ENCODE data around the gene SIX5.
"Not testable (repeated sequence)": the region's sequence is repeated elsewhere in the genome, so short reads cannot be mapped to it uniquely, and the experiment has no call there.

Gene SIX5

DNA sequence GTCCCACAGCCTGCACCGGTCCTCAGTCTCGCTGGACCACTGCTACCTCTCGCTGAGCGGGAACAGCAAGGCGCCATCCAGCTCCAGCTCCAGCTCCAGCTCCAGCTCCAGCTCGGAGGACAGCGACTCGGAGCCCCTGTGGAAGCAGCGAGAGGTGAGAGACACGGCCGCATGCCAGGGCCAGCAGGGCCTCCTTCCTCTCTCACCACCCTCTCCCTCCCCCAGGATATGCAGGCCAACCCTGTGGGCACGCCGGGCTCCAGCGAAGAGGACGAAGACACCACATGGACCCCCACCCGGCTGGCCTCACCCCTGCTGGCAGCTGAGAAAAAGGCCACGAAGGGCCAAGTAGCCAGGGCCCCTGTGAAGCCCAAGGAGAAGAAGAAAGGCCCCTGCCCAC is 7.3 kb downstream of the SIX5 start:
- in situ Hi-C loops (cut with MboI; ENCODE audit: low sequenced_read_pairs, unreplicated experiment), result no loop called here
- TF ChIP-seq, protein P1, sequence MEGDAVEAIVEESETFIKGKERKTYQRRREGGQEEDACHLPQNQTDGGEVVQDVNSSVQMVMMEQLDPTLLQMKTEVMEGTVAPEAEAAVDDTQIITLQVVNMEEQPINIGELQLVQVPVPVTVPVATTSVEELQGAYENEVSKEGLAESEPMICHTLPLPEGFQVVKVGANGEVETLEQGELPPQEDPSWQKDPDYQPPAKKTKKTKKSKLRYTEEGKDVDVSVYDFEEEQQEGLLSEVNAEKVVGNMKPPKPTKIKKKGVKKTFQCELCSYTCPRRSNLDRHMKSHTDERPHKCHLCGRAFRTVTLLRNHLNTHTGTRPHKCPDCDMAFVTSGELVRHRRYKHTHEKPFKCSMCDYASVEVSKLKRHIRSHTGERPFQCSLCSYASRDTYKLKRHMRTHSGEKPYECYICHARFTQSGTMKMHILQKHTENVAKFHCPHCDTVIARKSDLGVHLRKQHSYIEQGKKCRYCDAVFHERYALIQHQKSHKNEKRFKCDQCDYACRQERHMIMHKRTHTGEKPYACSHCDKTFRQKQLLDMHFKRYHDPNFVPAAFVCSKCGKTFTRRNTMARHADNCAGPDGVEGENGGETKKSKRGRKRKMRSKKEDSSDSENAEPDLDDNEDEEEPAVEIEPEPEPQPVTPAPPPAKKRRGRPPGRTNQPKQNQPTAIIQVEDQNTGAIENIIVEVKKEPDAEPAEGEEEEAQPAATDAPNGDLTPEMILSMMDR (IDR thresholded peaks at IDR 0.05; ENCODE audit: borderline replicate concordance, control extremely low read depth, extremely low read depth, insufficient read depth, missing control alignments), result no peak
- DNase-seq (ENCODE audit: low spot score), result no peak

DNA sequence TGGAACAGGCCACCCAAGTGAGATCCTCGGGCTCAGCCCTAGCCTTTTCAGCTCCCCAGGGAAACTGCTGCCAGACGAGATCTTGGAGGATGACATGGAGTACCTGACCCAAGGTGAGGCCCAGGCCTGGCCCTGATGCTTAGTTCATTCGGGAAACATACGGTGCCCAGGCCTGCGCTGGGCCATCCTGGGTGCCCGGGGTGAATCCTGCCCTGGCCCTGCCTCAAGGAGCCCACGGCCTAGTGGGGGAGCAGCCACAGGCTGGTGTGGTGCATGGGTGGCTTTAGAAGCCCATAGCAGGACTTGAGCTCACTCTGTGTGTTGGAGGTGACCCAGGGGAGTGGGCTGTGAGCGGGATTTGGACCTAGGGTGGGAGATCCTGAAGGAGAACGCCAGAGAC is 10.1 kb downstream of the SIX5 start:
- TF ChIP-seq, protein P1 (IDR thresholded peaks at IDR 0.05; ENCODE audit: borderline replicate concordance, control extremely low read depth, extremely low read depth, insufficient read depth, missing control alignments), result no peak
- DNase-seq (ENCODE audit: low spot score), result no peak
- in situ Hi-C loops (cut with MboI; ENCODE audit: low sequenced_read_pairs, unreplicated experiment), result no loop called here

DNA sequence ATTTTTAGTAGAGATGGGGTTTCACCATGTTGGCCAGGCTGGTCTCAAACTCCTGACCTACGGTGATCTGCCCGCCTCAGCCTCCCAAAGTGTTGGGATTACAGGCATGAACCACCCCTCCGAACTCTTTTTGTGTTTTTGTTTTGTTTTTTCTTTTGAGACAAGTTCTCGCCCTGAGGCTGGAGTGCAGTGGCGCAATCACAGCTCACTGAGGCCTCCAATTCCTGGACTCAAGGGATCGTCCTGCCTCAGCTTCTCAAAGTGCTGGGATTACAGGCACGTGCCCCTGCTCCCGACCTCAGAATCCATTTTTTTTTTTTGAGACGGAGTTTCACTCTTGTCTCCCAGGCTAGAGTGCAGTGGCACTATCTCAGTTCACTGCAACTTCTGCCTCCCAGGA is 11.4 kb downstream of the SIX5 start:
- DNase-seq (ENCODE audit: low spot score), result no peak
- TF ChIP-seq, protein P1 (IDR thresholded peaks at IDR 0.05; ENCODE audit: borderline replicate concordance, control extremely low read depth, extremely low read depth, insufficient read depth, missing control alignments), result no peak
- in situ Hi-C loops (cut with MboI; ENCODE audit: low sequenced_read_pairs, unreplicated experiment), result no loop called here

DNA sequence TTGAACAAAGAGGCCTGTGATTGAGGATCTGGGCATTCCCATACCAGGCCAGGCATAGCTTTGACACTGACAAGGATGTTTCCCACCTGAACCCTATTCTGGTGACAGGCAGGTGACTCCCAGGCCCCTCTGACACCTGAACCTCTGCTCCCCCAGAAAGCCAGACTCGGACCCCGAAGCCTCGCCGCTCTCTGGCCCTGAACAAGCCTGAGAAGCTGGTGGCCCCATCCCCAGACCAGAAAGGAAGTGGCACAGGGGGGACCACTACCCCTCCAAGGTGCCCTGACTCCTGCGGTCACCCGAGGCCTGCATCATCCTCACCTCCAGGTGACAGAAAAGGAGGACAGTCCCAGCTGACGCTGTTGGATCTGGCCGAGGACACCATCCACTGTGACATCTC is 14.7 kb downstream of the SIX5 start:
- DNase-seq (ENCODE audit: low spot score), result peak; percentile 17
- TF ChIP-seq, protein P1 (IDR thresholded peaks at IDR 0.05; ENCODE audit: borderline replicate concordance, control extremely low read depth, extremely low read depth, insufficient read depth, missing control alignments), result no peak
- in situ Hi-C loops (cut with MboI; ENCODE audit: low sequenced_read_pairs, unreplicated experiment), result no loop called here

DNA sequence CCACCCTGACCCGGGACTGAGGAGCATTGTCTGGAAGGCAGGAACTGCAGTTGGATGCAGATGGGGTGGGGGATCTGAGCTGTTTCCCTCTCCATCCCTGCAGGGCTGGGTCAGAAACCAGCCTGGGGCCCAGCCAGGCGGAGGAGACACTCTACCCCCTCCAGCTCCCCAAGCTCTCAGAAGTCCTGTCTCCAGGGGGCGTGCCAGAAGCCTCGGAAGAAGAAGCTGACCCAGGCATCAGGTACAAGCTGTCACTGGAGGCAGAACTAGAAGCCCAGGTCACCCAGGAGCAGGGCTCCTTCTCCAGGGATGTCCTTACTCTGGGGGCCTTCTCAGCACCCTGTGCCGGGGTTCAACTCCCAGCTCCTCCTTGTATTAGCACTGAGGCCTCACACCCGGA is 15.5 kb downstream of the SIX5 start:
- in situ Hi-C loops (cut with MboI; ENCODE audit: low sequenced_read_pairs, unreplicated experiment), result no loop called here
- DNase-seq (ENCODE audit: low spot score), result peak; percentile 37

DNA sequence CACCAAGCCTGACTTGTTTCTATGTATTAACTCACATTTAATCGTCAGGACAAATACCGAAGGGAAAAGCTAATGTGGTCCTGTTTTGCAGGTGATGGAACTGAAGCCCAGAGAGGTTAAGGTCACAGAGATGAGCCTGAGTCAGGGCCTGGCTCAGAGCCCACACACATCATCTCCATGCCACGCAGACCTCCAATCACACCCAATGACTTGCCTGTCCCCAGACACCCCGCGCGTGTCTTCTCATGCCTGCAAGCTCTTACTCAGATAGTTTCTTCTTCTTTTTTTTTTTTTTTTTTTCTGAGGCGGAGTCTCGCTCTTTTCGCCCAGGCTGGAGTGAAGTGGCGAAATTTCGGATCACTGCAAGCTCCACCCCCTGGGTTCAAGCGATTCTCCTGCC is 16.4 kb downstream of the SIX5 start:
- TF ChIP-seq, protein P1 (IDR thresholded peaks at IDR 0.05; ENCODE audit: borderline replicate concordance, control extremely low read depth, extremely low read depth, insufficient read depth, missing control alignments), result no peak
- in situ Hi-C loops (cut with MboI; ENCODE audit: low sequenced_read_pairs, unreplicated experiment), result no loop called here
- no peak for DNase-seq (ENCODE audit: low spot score)

More for the DNA sequence above, 15.5 kb downstream of the SIX5 start:
- TF ChIP-seq, protein P1 (IDR thresholded peaks at IDR 0.05; ENCODE audit: borderline replicate concordance, control extremely low read depth, extremely low read depth, insufficient read depth, missing control alignments), result no peak

DNA sequence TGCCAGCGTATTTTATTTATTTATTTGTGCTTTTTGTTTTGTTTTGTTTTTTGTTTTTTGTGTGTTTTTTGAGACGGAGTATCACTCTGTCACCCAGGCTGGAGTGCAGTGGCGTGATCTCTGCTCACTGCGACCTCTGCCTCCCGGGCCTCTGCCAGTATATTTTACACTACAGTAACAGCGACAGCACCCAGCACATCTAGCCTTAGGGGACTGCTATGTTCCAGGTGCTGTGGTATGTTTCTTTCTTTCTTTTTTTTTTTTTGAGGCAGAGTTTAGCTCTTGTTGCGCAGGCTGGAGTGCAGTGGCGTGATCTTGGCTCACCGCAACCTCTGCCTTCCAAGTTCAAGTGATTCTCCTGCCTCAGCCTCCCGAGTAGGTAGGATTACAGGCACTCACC is 17.6 kb downstream of the SIX5 start:
- DNase-seq (ENCODE audit: low spot score); in situ Hi-C loops (cut with MboI; ENCODE audit: low sequenced_read_pairs, unreplicated experiment): not testable (repeated sequence)

Data from GM13976 (cell line).